ENCODE data around the gene BMP6.

- TF ChIP-seq CTCF (IDR thresholded peaks at IDR 0.05; ENCODE audit: low read depth, low read length) (no peak), EZH2phosphoT487 (IDR thresholded peaks at IDR 0.05; ENCODE audit: low read depth) (no peak)
These were observed 38.5 kb upstream of the BMP6 start for GRCh38 chr6:7687145-7688111.

Measured in OCI-LY3 (cell line).